ENCODE results near the gene BYSL.

DNA sequence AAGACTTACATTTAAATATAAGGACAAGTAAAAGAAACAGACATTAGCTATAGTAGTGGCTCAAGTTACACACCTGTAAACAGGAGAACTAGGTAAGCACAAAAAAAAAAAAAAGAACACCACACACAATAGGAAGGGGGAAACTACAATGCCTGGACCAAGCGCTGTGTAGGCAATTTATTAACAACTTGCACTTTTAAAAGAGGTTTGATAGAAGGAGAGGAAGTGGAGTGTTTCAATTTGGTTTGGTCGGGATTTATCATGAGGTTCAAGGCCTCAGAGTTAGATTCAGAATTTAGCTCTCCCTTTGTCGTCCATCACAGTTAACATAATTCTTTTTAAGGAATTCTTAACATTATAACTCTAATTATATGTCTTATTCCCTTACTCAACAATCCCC, 25.0 kb upstream of the BYSL start:
- no peak for TF ChIP-seq POLR2A (IDR thresholded peaks at IDR 0.05; ENCODE audit: extremely low read depth, insufficient read length)
- TF ChIP-seq, protein P1, sequence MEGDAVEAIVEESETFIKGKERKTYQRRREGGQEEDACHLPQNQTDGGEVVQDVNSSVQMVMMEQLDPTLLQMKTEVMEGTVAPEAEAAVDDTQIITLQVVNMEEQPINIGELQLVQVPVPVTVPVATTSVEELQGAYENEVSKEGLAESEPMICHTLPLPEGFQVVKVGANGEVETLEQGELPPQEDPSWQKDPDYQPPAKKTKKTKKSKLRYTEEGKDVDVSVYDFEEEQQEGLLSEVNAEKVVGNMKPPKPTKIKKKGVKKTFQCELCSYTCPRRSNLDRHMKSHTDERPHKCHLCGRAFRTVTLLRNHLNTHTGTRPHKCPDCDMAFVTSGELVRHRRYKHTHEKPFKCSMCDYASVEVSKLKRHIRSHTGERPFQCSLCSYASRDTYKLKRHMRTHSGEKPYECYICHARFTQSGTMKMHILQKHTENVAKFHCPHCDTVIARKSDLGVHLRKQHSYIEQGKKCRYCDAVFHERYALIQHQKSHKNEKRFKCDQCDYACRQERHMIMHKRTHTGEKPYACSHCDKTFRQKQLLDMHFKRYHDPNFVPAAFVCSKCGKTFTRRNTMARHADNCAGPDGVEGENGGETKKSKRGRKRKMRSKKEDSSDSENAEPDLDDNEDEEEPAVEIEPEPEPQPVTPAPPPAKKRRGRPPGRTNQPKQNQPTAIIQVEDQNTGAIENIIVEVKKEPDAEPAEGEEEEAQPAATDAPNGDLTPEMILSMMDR (IDR thresholded peaks at IDR 0.05; ENCODE audit: low read depth, low read length): no peak
